K562 (cell line): Measurements from ENCODE around the gene SYNGR1. TPM values are rescaled to one million over a fixed set of nuclear protein-coding genes. Genes with fewer than 3 reads are reported as not detected.

Experiments used
- ATAC-seq: fragments of 200-7000 bp; cut with Tn5 transposase; 3 replicates; pipeline ENCODE4 v1.9.1; 2020; ENCODE audit warnings: moderate library complexity
- BruUV-seq: library from RNA; stranded (reverse); fragments of 400-500 nt; replicated peaks from 2 replicates; lab custom pipeline; 2021; lab: Mats Ljungman, UMichigan
- CTCF ChIA-PET: fragments of 300-600 bp; formaldehyde crosslinking; extraction: SDS; loops from one replicate; lab custom pipeline; 2021; ENCODE audit warnings: low intra/inter-chr PET ratio; lab: Yijun Ruan, JAX
- POLR2A ChIA-PET: fragments of 300-600, 350-650 bp; sonication (Branson Sonifier 250); formaldehyde crosslinking; extraction: SDS; loops from one replicate; lab custom pipeline; 2021; ENCODE audit warnings: antibody characterized with exemption, inconsistent platforms; lab: Yijun Ruan, JAX
- DNase-seq, 4 experiments: peaks; one replicate each; pipeline versions ENCODE4 v3.0.0 to v3.0.0-alpha.2; 2011 to 2018; ENCODE audit warnings: low spot score in 3 of 4, mixed read lengths in 3 of 4; ENCODE audit errors: extremely low read depth in 1 of 4
- FAIRE-seq: peaks from 2 replicates; lab custom pipeline; 2011; peaks lifted over from hg19 to GRCh38; lab: Jason Lieb, UNC
- H2AFZ ChIP-seq: 2 replicates; pipeline ENCODE4 v1.6.0; 2011; ENCODE audit warnings: low read depth, low read length, control low read depth, inconsistent platforms
- H3K27ac ChIP-seq: fragments of 200-600 bp; 3 replicates; pipeline ENCODE4 v1.8.0; 2011; ENCODE audit warnings: low read depth, mild to moderate bottlenecking, control low read depth, inconsistent platforms, low read length, moderate library complexity, mixed read lengths; ENCODE audit errors: extremely low read depth
- H3K27me3 ChIP-seq, 2 experiments: fragments of 300-600 bp in 1 of 2; 2 replicates in 1 of 2; 3 replicates in 1 of 2; pipeline versions ENCODE4 v1.6.0 to v1.8.0; 2011; ENCODE audit warnings: inconsistent platforms in 2 of 2, low read length in 2 of 2, mild to moderate bottlenecking in 1 of 2, mixed read lengths in 1 of 2, moderate library complexity in 1 of 2; ENCODE audit not compliant: control insufficient read depth in 2 of 2, insufficient read depth in 2 of 2
- H3K36me3 ChIP-seq: fragments of 300-600 bp; 3 replicates; pipeline ENCODE4 v1.8.0; 2011; ENCODE audit warnings: mild to moderate bottlenecking, low read length, inconsistent platforms; ENCODE audit not compliant: control insufficient read depth, insufficient read depth
- H3K4me1 ChIP-seq, 2 experiments: fragments of 200-600 bp in 1 of 2; replicated peaks in 1 of 2; 2 replicates in 1 of 2; 3 replicates in 1 of 2; pipeline versions ENCODE4 v1.5.1 to v1.8.0; 2011; ENCODE audit warnings: inconsistent platforms in 2 of 2, low read length in 2 of 2, mild to moderate bottlenecking in 1 of 2, mixed read lengths in 1 of 2, moderate library complexity in 1 of 2; ENCODE audit not compliant: control insufficient read depth in 2 of 2, insufficient read depth in 2 of 2
- H3K4me2 ChIP-seq: 2 replicates; pipeline ENCODE4 v1.6.1; 2011; ENCODE audit warnings: low read length, control low read depth, inconsistent platforms, mixed read lengths; ENCODE audit not compliant: insufficient read depth
- H3K4me3 ChIP-seq: fragments of 200-600 bp; sonication (generic), shearing (Covaris generic); 2 replicates; pipeline ENCODE4 v1.5.1; 2016; ENCODE audit warnings: control low read depth, inconsistent platforms
- H3K79me2 ChIP-seq: fragments of 200-600 bp; 3 replicates; pipeline ENCODE4 v1.8.0; 2011; ENCODE audit warnings: low read length, inconsistent platforms; ENCODE audit not compliant: control insufficient read depth, insufficient read depth
- H3K9ac ChIP-seq, 2 experiments: 2 replicates each; pipeline versions ENCODE4 v1.6.0 to v1.6.1; 2011; ENCODE audit warnings: low read depth in 2 of 2, low read length in 2 of 2, control low read depth in 1 of 2, inconsistent platforms in 1 of 2, mild to moderate bottlenecking in 1 of 2, mixed read lengths in 1 of 2; ENCODE audit not compliant: insufficient read depth in 1 of 2
- H3K9me1 ChIP-seq: one replicate; pipeline ENCODE4 v1.6.0; 2011; ENCODE audit warnings: inconsistent platforms, mild to moderate bottlenecking, low read length, moderate library complexity; ENCODE audit not compliant: control insufficient read depth, insufficient read depth
- H3K9me3 ChIP-seq: replicated peaks from 2 replicates; pipeline ENCODE4 v1.5.1; 2011; ENCODE audit warnings: low read depth, low read length, inconsistent platforms; ENCODE audit not compliant: control insufficient read depth, insufficient read depth
- H4K20me1 ChIP-seq: replicated peaks from 2 replicates; pipeline ENCODE4 v1.6.1; 2011; ENCODE audit warnings: low read length, inconsistent platforms, mixed read lengths; ENCODE audit not compliant: control insufficient read depth, insufficient read depth
- BRD4 ChIP-seq: fragments of 200-600 bp; sonication (generic); IDR thresholded peaks from 2 replicates; pipeline ENCODE4 v1.6.1; 2017; ENCODE audit warnings: inconsistent platforms
- CTCF ChIP-seq, 3 experiments: IDR thresholded peaks in 2 of 3; conservative IDR thresholded peaks in 1 of 3; 2 replicates each; pipeline ENCODE4 v1.5.1; 2011 to 2012; ENCODE audit warnings: low read length in 3 of 3, mild to moderate bottlenecking in 3 of 3, control low read depth in 2 of 3, improper control_type of control experiment in 1 of 3, inconsistent platforms in 1 of 3, low read depth in 1 of 3, mixed read lengths in 1 of 3, moderate library complexity in 1 of 3; ENCODE audit not compliant: insufficient read depth in 2 of 3
- HOXB6 ChIP-seq: fragments of 250-450 bp; sonication (Bioruptor Pico); IDR thresholded peaks from 2 replicates; pipeline ENCODE4 v1.5.1; 2022; ENCODE audit warnings: mild to moderate bottlenecking, borderline replicate concordance
- MCM3 ChIP-seq: fragments of 450-650 bp; IDR thresholded peaks from 2 replicates; pipeline ENCODE4 v1.6.1; 2016
- NFRKB ChIP-seq: fragments of 450-650 bp; IDR thresholded peaks from 2 replicates; pipeline ENCODE4 v1.6.1; 2016; ENCODE audit warnings: low read depth
- PML ChIP-seq: IDR thresholded peaks from 2 replicates; pipeline ENCODE4 v1.6.1; 2012; ENCODE audit warnings: low read length, inconsistent platforms
- PPARD ChIP-seq: fragments of 250-450 bp; sonication (Bioruptor Pico); IDR thresholded peaks from 2 replicates; pipeline ENCODE4 v1.8.0; 2022; ENCODE audit warnings: inconsistent platforms, mild to moderate bottlenecking, moderate library complexity
- RB1 ChIP-seq: fragments of 450-650 bp; IDR thresholded peaks from 2 replicates; pipeline ENCODE4 v1.6.1; 2017; ENCODE audit warnings: low read depth, mild to moderate bottlenecking
- SIRT6 ChIP-seq: IDR thresholded peaks from one replicate; pipeline ENCODE4 v1.6.1; 2012; ENCODE audit warnings: low read depth, mild to moderate bottlenecking, control low read depth, inconsistent platforms, low read length, moderate library complexity
- SMARCB1 ChIP-seq: IDR thresholded peaks from 2 replicates; pipeline ENCODE4 v1.6.1; 2011; ENCODE audit warnings: improper control_type of control experiment, low read depth; ENCODE audit not compliant: insufficient read length
- WHSC1 ChIP-seq: IDR thresholded peaks from one replicate; pipeline ENCODE4 v1.6.1; 2012; ENCODE audit warnings: low read length, control low read depth, inconsistent platforms
- XRCC4 ChIP-seq: IDR thresholded peaks from one replicate; pipeline ENCODE4 v1.6.1; 2011; ENCODE audit not compliant: insufficient read depth, insufficient read length; ENCODE audit errors: extremely low read depth
- ZBTB33 ChIP-seq: sonication (generic); formaldehyde crosslinking; IDR thresholded peaks from 2 replicates; pipeline ENCODE4 v1.8.1; 2023; ENCODE audit warnings: mild to moderate bottlenecking, missing genetic modification reagents
- WGBS: fragments of 100-300 bp; shearing (Covaris generic); methylation state at CpG from one replicate; pipeline ENCODE4 v1.1.6; 2016; ENCODE audit warnings: low coverage, mixed read lengths; ENCODE audit not compliant: insufficient coverage; ENCODE audit errors: missing lambda C conversion rate; 5-methylcytosine and 5-hydroxymethylcytosine counted together
- in situ Hi-C: fragments of 300-500 bp; cut with MboI; formaldehyde crosslinking; loops from 4 replicates; pipeline ENCODE4 v1.15.0; 2018; ENCODE audit warnings: inconsistent platforms, mixed read lengths
- intact Hi-C: fragments of 100-400 bp; cut with micrococcal nuclease; formaldehyde crosslinking; loops from 2 replicates; pipeline ENCODE4 v1.14.2; 2022
- polyA plus RNA-seq, 8 experiments: library from polyadenylated mRNA; depleted of rRNA in 4 of 8; stranded (reverse) in 5 of 8; unstranded in 3 of 8; fragments of >200 nt; fragmentation: Nextera tagmentation in 2 of 8; fragmentation: Illumina TruSeq in 1 of 8; extraction: Ambion mirVana in 2 of 8; extraction: Trizol in 1 of 8; gene quantifications; 2 replicates each; pipeline versions ENCODE4 v1.2.1 to v1.2.3, GENCODE V29; 2011 to 2014; ENCODE audit warnings: inconsistent platforms in 1 of 8, missing spikeins in 1 of 8
- total RNA-seq, 7 experiments: library from RNA; depleted of rRNA in 6 of 7; stranded (reverse); fragments of >200 nt in 6 of 7; fragmentation: Illumina TruSeq in 2 of 7; extraction: Trizol in 2 of 7; gene quantifications; 2 replicates each; pipeline versions ENCODE4 v1.2.1 to v1.2.3, GENCODE V29; 2011 to 2021; ENCODE audit warnings: low replicate concordance in 1 of 7
- TF ChIP-seq, protein P1 (sequence below): fragments of 450-650 bp; IDR thresholded peaks from 2 replicates; pipeline ENCODE4 v1.6.1; 2017; ENCODE audit warnings: antibody characterized with exemption, mild to moderate bottlenecking

The SYNGR1 gene
- total and polyA plus RNA-seq, 9 of the 15 experiments (the other 6 are each of a cell fraction or from before 2014, with no cell fraction given), result 1.8 to 15.9 (median 5.5) TPM

DNA sequence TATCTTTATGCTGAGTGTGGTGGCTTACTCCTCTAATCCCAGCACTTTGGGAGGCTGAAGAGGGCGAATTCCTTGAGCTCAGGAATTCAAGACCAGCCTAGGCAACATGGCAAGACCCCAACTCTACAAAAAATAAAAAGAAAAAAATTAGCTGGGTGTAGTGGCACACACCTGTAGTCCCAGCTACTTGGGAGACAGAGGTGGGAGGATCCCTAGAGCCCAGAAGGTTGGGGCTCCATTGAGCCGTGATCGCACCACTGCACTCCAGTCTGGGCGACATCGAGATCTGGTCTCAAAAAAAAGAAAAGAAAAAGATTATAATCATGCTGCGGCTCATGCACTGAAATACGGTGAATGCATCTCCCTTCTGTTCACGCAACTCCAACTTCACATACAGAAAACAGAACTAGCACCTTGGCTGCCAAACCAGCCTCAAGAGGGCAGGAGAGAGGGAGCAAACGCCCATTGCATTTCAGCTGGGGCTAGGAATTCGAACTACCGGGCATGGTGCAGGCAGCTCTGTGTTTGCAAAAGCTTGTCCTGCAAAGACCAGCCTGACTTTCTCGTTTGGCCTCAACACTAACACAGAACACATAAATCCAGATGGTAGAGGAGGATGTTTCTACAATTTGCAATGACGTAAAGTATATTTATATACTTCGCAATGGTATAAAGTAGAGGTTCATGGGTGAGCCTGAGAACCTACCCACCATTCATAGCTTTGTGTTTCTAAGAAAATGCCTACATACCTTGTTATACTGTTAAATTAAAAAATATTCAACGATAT lies 6.3 kb upstream of the SYNGR1 start:
- Histone ChIP-seq H3K4me2 (peak overlapping the region; percentile 63; the same call in 1 of the 2 replicates), H3K4me1 (peaks cover 0 to 5% of the 10 kb centered on the region in 2 experiments; a peak in 3 of 5 replicates), H3K79me2 (no peaks in the 10 kb centered on the region), H3K4me3 (no peak overlapping the region), H3K36me3 (no peaks in the 10 kb centered on the region), H3K27ac (no peak overlapping the region), H4K20me1 (no peaks in the 10 kb centered on the region), H2AFZ (peak overlapping the region; percentile 52), H3K9ac (no peak overlapping the region), H3K27me3 (no peaks in the 10 kb centered on the region), H3K9me3 (no peaks in the 10 kb centered on the region), H3K9me1 (no peaks in the 10 kb centered on the region)
- intact Hi-C loops (no loop called here), in situ Hi-C loops (no loop called here)
- DNase-seq (peak; percentile 43 to 70 (median 56)), ATAC-seq (peak; percentile 96), FAIRE-seq (peak; percentile 92)
- 7% methylated on average over 15 of the region's 15 CpGs for WGBS
- BruUV-seq, result no TSS peak
- CTCF ChIA-PET, result interaction anchor here (0.9 kb wide), 1 partner anchor 186 kb away, joined by 4 read pairs; no protein-coding TSS in a partner anchor
- POLR2A ChIA-PET, result interaction anchor here (0.6 to 2.1 kb wide), 8 partner anchors 10 to 185 kb away, joined by 3 to 20 read pairs (median 4); partner anchors contain the start of genes ATF4 and RPL3
- TF ChIP-seq SMARCB1, result no peak
- no peak for TF ChIP-seq SIRT6
- TF ChIP-seq, protein P1, sequence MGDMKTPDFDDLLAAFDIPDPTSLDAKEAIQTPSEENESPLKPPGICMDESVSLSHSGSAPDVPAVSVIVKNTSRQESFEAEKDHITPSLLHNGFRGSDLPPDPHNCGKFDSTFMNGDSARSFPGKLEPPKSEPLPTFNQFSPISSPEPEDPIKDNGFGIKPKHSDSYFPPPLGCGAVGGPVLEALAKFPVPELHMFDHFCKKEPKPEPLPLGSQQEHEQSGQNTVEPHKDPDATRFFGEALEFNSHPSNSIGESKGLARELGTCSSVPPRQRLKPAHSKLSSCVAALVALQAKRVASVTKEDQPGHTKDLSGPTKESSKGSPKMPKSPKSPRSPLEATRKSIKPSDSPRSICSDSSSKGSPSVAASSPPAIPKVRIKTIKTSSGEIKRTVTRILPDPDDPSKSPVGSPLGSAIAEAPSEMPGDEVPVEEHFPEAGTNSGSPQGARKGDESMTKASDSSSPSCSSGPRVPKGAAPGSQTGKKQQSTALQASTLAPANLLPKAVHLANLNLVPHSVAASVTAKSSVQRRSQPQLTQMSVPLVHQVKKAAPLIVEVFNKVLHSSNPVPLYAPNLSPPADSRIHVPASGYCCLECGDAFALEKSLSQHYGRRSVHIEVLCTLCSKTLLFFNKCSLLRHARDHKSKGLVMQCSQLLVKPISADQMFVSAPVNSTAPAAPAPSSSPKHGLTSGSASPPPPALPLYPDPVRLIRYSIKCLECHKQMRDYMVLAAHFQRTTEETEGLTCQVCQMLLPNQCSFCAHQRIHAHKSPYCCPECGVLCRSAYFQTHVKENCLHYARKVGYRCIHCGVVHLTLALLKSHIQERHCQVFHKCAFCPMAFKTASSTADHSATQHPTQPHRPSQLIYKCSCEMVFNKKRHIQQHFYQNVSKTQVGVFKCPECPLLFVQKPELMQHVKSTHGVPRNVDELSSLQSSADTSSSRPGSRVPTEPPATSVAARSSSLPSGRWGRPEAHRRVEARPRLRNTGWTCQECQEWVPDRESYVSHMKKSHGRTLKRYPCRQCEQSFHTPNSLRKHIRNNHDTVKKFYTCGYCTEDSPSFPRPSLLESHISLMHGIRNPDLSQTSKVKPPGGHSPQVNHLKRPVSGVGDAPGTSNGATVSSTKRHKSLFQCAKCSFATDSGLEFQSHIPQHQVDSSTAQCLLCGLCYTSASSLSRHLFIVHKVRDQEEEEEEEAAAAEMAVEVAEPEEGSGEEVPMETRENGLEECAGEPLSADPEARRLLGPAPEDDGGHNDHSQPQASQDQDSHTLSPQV, result no peak
- 0 out of 2 replicates have a peak, but pooled peaks have one; percentile 22 for TF ChIP-seq ZBTB33
- no peak for TF ChIP-seq MCM3
- TF ChIP-seq CTCF (IDR thresholded peaks at IDR 0.05 in 2 of 3, conservative IDR thresholded peaks at IDR 0.05 in 1 of 3; ENCODE audit: insufficient read depth in 2 of 3, low read depth in 1 of 3, low read length in 3 of 3), result peak; percentile 65 to 77 (median 75)
- 0 out of 2 replicates have a peak, but pooled peaks have one; percentile 28 for TF ChIP-seq RB1
- no peak for TF ChIP-seq XRCC4
- no peak for TF ChIP-seq BRD4
- TF ChIP-seq NFRKB, result no peak
- TF ChIP-seq HOXB6 (CRISPR knock-in tag), result no peak
- no peak for TF ChIP-seq PML
- no peak for TF ChIP-seq WHSC1
- TF ChIP-seq PPARD (CRISPR knock-in tag), result no peak
